ENCODE data around the gene MRTFA. TPM values are rescaled to one million over a fixed set of nuclear protein-coding genes. Genes with fewer than 3 reads are reported as not detected.
"Not testable (repeated sequence)": the region's sequence is repeated elsewhere in the genome, so short reads cannot be mapped to it uniquely, and the experiment has no call there.

MRTFA gene
- total RNA-seq, 1 donor from 2014 or later = 12.8 TPM

DNA sequence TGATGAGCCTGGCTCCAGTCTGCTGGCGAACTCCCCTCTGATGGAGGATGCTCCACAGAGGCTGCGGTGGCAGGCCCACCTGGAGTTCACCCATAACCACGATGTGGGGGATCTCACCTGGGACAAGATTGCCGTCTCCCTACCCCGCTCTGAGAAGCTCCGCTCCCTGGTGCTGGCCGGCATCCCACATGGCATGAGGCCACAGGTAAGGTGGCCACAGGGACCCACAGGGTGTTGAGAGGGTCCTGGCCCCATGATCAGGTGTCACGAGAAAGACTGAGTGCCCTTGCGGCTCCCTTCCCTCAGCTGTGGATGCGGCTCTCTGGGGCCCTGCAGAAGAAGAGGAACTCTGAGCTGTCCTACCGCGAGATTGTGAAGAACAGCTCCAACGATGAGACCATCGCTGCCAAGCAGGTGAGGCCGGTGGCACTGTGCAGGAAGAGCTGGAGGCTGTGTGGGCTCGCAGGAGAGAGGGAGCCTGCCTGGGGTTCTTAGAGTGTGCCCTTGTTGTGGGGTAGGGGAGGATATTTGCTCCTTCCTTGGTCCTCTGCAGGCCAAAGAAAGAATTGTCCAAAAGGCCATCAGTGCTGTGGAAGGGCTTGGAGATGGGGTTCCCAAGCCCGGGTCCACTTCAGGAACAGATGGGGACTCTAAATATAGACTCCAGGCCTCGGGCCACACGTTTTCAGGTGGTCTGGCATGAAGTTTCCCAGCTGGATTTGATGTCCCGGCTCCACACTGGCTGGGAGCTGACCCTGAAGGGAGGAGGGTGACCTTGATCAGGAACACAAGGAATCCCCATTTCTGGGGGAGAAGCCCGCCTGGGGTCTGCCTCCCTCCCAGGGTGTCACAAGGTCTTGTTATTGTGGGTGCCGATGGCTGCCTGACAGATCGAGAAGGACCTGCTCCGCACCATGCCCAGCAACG is 232.0 kb downstream of the MRTFA start:
- no peak for DNase-seq (ENCODE audit: low spot score)
- ATAC-seq = no peak

DNA sequence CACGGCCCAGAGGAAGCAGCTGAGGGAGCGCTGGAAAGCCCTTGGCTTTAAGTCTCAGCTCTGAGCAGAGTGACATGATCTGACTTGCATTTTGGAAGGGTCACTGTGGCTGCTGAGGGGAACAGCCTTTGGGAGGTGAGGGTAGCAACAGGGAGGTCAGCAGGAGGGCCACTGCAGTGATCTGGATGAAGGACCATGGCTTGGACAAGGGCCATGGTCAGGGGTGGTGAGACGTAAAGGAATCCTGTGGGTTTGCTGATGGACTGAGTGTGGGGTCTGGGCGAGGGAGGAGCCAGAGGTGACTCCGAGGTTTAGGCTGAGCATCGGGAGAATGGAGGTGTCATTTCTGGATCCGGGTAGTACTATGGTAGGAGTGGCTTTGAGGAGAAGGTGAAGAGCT is 232.9 kb downstream of the MRTFA start:
- no peak for DNase-seq (ENCODE audit: low spot score)

DNA sequence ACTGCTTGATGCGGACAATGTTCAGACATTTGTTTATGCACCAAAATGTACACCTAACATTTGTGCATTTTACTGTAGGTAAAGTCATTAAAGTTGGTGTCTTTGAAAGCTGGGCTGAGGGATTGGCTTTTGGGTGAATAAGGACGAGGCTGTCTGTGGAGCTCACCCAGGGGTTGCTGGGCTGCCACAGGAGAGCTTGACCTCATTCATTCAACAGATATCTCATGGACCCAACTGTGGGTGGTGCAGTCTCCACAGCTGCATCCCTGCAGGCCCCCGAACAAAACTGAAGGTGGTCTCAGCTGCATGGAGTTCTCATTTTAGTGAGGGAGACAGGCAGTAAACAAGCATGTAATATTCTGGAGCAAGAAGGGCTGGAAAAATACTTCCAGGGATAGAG is 233.4 kb downstream of the MRTFA start:
- no peak for ATAC-seq
- no peak for DNase-seq (ENCODE audit: low spot score)

More for the DNA sequence above, 232.9 kb downstream of the MRTFA start:
- ATAC-seq = no peak

DNA sequence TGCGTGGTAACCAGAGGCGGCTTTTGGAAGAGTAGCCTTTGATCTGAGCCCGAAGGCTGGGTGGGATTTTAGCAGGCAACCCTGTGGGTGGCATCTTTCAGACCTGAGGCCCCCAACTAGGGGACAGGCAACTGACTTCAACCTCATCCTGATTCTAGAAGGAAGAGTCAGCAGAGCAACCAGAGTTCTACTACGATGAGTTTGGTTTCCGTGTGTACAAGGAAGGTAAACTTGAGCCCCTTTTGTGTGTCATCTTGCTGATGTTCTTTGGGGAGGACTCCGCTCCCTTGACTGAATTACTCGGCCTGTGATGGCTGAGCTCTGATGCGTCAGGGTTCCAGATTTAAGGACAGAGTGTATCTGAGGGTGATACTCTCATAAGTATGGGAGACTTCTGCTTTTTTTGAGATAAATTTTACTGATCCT is 234.5 kb downstream of the MRTFA start:
- no peak for DNase-seq (ENCODE audit: low spot score)
- ATAC-seq = no peak

DNA sequence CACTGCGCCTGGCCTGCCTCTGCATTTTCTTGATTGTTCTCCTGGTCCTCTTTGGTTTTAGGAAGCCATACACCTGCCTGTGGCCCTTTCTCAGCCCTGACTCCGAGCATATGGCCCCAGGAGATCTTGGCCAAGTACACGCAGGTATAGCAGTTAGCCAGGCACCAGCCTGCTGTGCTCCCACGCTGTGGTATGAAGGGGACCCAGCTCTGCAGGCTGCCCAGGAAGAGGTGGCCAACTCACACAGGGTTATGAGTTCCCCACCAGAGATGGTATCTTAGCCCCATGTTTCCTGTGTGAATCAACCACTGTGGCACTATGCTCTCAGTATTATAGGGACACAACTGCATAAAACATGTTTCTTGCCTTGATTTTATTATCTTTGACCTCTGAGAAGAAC is 235.0 kb downstream of the MRTFA start:
- DNase-seq (ENCODE audit: low spot score) (no peak), ATAC-seq (no peak)

DNA sequence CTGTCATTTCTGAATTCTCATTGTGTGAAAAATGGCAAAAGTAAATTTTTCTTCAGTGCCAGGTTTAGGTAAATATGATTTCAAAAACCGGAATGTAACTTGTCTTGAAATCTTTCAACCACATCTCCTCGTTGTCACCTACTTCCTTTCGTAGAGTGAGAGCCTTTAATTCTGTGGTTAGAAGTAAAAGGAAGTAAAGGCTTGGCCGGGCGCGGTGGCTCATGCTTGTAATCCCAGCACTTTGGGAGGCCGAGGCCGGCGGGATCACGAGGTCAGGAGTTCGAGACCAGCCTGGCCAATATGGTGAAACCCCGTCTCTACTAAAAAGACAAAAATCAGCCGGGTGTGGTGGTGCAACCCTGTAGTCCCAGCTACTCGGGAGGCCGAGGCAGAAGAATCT is 236.4 kb downstream of the MRTFA start:
- DNase-seq (ENCODE audit: low spot score) (no peak), ATAC-seq (no peak)

DNA sequence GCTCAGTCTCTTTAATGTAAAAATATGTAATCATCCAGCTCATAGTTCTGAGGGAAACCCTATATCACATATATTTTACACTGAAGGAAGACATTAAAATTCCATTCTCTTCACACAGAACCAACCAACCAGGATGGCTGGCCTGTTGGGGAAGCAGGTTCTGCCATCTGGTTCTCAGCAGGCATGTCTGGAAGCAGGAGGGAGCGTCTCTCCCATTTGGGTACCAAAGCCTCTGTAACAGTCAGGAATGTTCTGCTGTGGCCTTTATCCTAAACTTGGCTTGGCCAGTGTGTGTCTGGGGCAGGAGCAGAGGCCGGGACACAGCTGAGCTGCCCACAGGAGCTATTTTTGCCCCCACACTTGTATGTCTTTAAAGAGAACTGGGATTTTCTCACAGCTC is 236.9 kb downstream of the MRTFA start:
- ATAC-seq (no peak), DNase-seq (ENCODE audit: low spot score) (no peak)

DNA sequence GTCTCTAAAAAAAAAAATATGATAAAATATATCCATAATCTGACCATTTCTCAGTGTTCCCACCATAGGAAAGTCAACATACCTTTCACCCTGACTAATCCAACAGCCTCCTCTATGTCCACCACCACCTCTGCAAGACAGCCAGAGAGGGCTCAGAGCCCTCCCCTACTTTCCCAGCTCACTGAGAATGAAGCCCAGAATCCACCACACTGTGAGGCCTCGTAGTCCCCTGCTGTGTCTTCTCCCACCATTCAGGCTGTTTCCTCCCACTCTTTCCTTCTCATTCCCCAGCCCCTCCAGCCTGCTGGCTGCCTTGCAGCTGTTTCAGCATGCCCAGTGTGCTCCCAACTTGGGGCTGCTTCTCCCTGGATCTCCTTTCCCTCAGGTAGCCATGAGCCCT is 239.1 kb downstream of the MRTFA start:
- ATAC-seq (no peak), DNase-seq (ENCODE audit: low spot score) (no peak)

DNA sequence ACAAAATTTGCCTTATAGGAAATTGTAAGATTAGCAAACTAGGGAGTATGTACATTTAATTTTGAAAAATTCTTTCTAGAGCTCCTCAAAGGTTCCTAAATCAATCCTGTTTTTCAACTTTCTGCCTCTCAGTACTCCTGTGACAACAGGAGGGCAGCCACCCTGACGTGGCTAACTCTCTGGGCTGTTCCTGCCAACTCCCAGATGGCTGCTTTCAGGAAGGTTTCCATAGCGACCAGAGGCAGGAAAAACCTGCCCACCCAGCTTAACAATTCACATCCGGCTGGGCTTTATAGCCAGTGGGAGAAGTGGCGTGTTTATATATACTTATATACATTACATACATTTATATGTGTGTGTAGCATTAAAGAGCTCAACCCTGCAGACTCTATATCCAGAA is 239.6 kb downstream of the MRTFA start:
- ATAC-seq (peak; percentile 13), DNase-seq (ENCODE audit: low spot score) (no peak)

DNA sequence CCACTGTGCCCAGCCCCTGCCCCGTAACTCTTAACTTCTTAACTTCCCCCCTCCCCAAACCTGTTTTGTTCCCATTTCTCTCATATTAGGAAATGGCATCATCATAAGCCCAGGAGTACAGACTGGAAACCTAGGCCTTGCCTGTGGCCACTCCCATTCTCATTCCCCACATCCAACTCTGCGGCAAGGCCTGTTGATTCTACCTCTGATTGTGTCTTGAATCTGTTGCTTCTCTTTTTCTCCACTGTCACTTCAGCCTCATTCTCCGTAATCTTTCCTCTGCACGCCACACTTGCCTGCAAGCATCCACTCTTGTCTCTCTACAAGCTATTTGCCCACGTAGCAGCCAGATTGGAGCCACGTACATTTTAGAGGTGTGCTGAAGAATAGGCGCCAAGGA is 240.9 kb downstream of the MRTFA start:
- DNase-seq (ENCODE audit: low spot score) = no peak
- no peak for ATAC-seq

DNA sequence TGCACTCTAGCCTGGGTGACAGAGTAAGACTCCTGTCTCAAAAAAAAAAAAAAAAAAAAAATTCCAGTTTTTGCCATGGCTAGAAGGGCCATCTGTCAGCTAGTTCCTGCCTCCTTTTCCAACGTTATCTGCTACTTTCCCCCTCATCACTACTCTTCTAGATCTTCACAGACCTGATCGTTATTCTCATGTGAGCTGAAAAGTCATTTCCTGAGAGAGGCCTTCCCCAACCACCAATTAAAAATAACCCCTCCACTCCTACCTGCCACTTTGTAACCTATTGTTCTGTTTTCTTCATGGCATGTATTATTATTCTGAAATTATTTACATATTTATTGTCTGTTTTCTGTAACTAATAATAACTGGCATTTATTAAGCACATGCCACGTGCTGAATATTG is 241.9 kb downstream of the MRTFA start:
- no peak for ATAC-seq

DNA sequence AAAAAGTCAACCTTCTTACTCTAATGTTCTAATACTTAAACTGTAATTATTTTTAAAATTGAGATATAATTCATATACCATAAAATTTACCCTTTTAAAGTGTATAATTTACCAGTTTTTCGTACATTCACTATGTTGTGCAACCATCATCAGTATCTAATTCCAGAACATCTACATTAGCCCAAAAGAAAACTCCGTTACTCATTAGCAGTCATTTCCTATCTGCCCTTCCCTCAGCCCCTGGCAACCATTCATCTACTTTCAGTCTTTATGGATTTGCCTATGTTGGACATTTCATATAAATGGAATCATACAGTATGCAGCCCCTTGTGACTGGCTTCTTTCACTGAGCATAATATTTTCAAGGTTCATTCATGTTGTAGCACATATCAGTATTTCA is 243.9 kb downstream of the MRTFA start:
- DNase-seq (ENCODE audit: low spot score) (no peak), ATAC-seq (no peak)

More for the DNA sequence above, 241.9 kb downstream of the MRTFA start:
- DNase-seq (ENCODE audit: low spot score) = no peak

DNA sequence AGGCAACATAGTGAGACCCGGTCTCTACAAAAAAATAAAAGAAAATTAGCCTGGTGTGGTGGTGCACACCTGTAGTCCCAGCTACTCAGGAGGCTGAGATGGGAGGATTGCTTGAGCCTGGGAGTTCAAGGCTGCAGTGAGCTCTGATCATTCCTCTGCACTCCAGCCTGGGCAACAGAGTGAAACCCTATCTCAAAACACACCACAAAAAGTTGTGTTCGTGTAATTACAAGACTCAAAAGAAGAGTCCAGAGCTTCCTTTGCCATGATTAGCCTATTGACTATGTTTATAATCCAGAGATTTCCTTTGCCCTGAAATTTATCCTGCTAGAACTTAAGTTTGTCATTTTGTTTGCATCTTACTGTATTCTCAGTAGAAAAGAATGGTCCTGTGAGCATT is 245.1 kb downstream of the MRTFA start:
- ATAC-seq (no peak), DNase-seq (ENCODE audit: low spot score) (no peak)

DNA sequence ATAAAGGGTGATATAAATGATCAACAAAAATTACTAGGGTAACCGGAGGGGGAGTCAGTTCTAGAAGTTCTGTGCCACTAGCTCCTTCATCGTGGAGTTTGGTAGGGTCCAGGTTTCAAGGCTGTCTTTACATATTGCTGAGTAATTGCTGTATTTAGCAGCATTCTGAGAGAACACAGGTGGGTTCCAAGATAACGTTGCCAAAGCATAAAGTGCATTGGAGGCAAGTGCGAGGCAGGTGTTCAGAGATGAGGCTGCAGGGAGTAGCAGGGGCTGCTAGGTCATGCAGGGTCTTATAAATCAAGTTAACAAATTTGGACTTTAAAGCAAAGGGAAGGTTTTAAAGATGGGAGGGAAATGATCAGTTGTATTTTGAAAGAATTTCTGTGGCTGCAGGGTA is 248.3 kb downstream of the MRTFA start:
- ATAC-seq (no peak), DNase-seq (ENCODE audit: low spot score) (no peak)

DNA sequence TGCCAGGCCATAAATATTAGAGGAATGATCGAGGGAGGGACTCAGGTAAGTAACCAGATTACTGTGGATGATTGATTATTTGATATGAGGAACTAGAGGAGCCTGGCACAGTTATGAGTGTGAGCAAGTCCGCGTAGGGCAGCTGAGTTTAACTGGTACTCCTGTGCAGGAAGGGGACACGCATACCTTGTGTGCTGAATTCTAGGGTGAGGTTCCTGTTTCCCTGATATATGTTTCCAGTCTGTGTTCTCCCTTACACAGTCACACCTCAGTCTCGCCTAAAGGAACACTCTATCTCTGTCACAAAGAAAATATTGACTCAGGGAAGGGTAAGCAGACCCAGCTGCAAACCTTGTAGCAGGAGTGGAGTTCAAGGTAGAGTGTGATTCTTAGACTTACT is 248.8 kb downstream of the MRTFA start:
- DNase-seq (ENCODE audit: low spot score) (no peak), ATAC-seq (peak; percentile 57)

DNA sequence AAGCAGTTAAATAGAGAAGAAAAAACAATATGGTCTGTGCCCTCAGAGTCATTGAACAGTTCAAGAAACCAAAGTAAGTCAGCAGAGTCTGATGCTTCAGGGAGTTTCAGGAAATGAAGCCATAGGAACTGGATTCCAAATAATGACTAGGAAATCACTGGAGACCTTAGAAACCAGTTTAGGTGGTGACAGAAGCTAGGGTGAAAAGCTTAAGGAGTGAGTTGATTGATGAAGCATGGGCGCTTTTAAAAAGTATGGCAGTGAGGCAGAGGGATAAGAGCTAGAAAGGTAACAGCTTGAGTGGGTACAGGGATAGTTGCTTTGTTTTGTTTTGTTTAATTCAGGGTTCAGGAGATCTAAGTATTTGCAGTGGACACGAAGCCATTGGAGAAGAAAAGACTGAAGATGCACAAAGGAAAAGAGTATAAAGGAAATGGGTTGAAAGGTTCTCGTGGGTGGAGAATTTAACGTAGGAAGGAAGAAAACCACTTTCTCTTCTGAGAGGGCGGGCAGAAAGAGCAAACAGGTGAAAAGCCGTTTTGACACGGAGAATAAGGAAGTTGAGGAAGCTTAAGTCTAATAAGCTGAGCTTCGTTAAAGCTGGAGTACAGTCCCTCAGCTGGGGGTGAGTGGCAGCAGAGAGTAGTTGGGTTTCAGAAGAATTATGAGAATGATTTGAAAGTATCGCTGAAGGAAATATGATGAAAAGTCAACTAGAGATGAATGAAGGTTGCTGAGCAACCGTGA is 251.3 kb downstream of the MRTFA start:
- DNase-seq (ENCODE audit: low spot score) (no peak), ATAC-seq (no peak)

DNA sequence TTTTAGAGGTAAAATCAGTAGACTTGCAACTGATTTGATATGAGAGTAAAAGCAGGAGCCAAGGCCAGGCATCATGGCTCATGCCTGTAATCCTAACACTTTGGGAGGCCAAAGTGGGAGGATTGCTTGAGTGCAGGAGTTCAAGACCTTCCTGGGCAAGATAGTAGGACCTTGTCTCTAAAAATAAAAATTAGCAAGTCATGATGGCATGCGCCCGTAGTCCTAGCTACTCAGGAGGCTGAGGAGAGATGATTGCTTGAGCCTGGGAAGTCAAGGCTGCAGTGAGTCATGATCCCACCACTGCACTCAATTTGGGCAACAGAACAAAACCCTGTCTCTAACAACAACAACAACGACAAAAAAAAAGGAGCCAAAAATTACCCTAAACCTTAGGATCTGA is 252.6 kb downstream of the MRTFA start:
- no peak for ATAC-seq

DNA sequence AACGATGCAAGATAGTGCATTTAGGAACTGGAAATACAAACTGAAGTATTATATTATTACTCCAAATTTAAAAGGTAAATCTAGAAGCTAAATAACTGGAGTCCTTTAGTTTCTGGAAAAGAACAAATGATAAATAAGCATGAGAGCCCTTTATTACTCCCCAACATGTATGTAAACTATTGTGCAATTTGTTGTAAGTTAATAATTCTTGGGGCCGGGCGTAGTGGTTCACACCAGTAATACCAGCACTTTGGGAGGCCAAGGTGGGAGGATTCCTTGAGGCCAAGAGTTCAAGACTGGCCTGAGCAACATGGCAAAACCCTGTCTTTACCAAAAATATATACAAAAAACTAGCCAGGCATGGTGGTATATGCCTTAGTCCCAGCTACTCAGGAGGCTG is 255.1 kb downstream of the MRTFA start:
- DNase-seq (ENCODE audit: low spot score) (no peak), ATAC-seq (no peak)

More for the DNA sequence above, 252.6 kb downstream of the MRTFA start:
- no peak for DNase-seq (ENCODE audit: low spot score)

DNA sequence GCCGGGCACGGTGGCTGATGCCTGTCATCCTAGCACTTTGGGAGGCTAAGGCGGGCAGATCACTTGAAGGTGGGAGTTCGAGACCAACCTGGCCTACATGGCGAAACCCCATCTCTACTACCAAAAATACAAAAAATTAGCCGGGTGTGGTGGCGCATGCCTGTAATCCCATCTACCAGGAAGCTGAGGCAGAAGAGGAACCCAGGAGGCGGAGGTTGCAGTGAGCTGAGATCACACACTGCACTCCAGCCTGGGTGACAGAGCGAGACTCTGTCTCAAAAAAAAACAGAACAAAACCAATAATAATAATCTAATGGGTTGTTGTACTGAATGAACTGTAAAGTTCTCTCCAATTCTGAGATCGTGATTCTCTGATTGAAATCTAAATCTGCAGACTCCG is 258.1 kb downstream of the MRTFA start:
- ATAC-seq; DNase-seq (ENCODE audit: low spot score): not testable (repeated sequence)

DNA sequence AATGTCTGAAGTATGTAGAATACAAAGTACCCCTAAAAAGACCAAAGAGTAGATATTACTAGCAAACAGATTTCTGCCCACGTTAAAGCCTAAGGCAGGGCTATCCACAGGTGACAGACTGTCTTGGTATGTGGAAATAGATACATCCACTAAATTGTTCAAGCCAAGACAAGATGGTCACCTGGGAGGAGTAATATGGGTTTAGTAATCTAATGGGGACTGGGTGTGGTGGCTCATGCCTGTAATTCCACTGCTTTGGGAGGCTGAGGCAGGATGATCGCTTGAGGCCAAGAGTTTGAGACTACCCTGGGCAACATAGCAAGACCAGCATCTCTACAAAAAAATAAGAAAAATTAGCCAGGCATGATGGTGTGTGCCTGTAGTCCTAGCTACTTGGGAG is 258.6 kb downstream of the MRTFA start:
- DNase-seq (ENCODE audit: low spot score) (no peak), ATAC-seq (no peak)

DNA sequence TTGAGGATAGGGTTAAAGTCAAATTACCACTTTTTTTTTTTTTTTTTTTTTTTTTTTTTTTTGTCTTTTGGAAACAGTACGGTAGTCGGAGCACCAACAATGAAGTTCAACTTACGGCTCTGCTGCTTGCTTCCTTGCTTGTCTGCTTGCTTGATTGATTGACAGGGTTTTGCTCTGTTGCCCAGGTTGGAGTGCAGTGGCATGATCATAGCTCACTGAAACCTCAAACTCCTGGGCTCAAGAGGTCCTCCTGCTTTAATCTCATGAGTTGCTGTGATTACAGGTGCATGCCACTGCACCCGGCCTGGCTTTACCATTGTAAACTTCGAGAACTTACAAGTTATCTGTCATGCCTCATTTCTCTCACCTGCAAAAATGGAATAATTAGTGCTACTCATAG is 260.4 kb downstream of the MRTFA start:
- no peak for DNase-seq (ENCODE audit: low spot score)
- no peak for ATAC-seq

DNA sequence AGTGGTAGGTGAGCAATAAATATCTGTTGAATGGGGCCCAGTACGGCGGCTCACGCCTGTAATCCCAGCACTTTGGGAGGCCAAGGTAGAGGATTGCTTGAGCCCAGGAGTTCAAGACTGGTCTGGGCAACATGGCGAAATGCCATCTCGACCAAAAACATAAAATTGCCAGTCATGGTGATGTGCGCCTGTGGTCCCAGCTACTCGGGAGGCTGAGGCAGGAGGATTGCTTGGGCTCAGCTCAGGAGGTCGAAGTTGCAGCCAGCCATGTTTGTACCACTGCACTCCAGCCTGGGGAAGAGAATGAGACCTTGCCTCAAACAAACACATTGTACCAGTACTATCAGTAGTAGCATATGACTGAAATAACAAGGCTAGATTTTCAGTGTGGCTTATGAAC is 262.0 kb downstream of the MRTFA start:
- ATAC-seq (no peak), DNase-seq (ENCODE audit: low spot score) (no peak)

All from left lobe of liver (tissue), 2 donors.